HG02623 (cell line): ENCODE data around the gene ZNF628.
"Not testable (repeated sequence)": the region's sequence is repeated elsewhere in the genome, so short reads cannot be mapped to it uniquely, and the experiment has no call there.

Experiments
- ATAC-seq: cut with Tn5 transposase; IDR thresholded peaks from one replicate; pipeline ENCODE4 v1.9.1; 2021; ENCODE audit warnings: moderate library complexity; ENCODE audit not compliant: unreplicated experiment

ZNF628 gene

DNA sequence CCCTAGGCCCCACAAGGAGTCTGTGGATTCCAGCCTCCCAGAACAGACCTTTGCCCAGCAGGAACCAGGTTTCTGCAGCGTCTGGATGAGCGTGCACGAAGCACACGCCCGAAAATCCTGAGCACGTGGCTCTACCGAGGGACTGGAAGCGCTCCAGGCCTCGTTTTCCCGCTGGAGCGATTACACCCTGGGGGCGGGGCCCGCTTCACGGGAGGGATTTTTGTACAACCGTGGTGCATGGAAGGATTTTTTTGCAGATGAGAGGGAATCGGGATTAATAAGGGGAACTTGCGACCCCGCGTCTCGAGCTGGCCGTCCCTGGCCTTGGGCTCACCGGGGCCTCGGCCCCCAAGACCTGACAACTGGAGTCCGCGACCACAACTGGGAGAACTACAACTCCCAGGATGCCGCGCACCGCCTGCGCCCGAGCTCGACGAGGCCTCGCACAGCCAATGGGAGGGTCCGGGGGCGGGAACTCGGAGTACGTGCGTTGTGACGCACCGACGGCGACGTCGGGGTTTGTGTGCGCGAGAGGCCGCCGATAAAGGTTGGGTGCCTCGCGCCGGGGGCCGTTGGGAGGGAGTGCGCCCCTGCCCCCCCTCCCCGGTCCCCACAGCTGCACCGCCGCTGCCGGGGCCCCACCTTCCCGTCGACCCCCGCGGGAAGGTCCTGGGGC is at the start of gene ZNF628:
Gene ZNF628, plus strand, starts transcription at position 518 of the 676 bp plus-strand sequence. CDS start 3,294 bp downstream, outside the sequence.
- ATAC-seq: peak; percentile 94

DNA sequence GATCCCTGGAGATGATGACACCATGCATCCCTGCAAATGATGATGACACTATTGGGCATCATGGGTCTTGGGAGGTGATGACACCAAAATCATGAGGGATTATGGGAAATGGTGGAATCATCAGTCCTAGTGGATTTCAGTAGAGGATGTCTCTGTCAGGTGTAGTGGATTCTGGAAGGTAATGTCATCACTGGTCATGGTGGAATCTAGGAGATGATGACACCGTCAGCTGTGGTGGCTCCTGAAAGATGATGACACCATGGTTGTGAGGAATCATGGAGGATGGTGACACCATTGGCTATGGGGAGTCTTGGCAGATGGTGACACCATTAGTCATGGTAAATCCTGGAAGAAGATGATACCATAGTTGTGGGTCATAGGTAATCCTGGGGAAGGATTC is 45.2 kb upstream of the ZNF628 start:
- no peak for ATAC-seq

DNA sequence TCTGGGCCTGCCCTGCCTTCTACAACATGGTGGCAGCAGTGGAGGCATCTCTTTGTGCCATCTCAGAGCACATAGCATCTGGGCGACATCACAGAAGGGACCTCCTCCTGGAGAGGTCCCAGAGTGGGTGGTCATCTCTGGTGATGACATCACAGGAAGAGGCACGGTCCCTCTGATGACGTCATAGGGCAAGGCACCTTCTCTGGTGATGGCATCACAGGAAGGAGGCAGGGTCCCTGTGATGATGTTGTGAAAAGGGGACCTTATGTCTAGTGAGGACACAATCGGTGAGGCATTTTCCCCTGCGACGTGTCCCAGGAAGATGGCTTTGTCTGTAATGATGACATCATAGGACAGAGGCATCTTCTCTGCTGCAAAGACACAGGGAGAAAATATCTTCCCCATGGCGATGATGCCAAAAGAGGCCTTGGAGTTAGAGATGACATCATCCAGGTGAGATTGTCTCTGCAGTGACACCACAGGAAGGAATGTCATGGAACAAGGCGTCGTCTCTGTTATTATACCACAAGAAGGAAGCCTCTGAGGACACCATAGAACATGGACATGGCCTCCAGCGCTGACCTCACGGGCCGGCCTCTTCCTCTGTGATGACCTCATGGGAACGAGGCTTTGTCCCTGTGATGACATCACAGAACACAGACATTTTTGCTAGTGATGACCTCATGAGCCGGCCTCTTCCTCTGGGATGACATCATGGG is 44.0 kb upstream of the ZNF628 start:
- no peak for ATAC-seq

DNA sequence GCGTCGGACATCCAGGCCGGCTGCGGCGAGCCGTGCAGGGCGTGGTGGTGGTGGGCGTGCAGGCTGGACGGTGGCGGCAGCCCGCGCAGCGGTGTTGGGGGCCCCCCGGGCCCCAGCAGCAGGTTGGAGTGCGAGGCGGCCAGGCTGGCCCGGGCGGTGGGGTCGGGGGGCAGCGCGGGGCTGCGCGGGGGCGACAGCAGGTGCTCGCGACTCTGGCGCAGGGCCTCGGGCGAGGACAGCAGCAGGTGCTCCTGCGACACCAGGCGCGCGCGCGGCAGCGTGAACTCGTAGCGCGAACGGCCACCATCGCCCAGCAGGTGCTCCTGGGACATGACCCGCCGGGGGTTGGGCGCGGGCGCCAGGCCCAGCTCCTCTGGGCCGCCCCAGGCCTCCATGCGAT is 43.1 kb upstream of the ZNF628 start:
- ATAC-seq: no peak

DNA sequence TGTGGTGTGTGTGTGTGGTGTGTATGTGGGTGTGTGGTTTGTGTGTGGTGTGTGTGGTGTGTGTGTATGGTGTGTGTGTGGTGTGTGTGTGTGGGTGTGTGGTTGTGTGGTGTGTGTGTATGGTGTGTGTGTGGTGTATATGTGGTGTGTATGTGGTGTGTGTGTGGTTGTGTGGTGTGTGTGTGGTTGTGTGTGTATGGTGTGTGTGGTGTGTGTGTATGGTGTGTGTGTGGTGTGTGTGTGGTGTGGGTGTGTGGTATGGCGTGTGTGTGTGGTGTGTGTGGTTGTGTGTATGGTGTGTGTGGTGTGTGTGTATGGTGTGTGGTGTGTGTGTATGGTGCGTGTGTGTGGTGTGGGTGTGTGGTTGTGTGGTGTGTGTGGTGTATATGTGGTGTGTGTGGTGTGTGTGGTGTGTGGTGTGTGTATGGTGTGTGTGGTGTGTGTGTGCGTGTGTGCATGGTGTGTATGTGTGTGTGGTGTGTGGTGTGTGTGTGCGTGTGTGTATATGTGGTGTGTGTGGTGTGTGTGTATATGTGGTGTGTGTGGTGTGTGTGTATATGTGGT is 42.0 kb upstream of the ZNF628 start:
- ATAC-seq: no peak

DNA sequence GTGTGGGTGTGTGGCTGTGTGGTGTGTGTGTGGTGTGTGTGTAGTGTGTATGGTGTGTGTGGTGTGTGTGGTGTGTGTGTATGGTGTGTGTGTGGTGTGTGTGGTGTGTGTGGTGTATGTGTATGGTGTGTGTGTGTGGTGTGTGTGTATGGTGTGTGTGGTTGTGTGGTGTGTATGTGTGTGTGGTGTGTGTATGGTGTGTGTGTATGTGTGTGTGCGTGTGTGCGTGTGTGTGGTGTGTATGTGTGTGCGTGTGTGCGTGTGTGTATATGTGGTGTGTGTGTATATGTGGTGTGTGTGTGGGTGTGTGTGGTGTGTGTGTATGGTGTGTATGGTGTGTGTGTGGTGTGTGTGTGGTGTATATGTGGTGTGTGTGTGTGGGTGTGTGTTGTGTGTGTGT is 41.4 kb upstream of the ZNF628 start:
- no peak for ATAC-seq

DNA sequence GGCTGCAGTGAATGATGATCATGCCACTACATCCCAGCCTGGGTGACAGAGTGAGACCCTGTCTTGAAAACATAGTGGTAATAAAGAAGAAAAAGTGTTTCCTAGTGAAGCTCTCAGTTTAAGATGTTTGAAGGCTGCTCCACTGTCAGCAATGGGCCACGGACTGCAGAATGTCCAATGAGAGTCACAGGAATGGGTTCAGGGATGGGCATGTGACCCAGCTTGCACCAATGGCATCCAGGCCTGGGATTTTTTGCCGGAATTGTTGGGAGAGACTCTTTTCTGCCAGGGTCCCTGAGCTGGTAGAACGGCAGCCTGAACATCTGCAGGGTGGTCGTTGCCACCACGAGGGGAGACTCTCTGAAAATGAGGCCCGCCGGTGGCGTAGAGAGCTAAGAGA is 39.6 kb upstream of the ZNF628 start:
- ATAC-seq: no peak

DNA sequence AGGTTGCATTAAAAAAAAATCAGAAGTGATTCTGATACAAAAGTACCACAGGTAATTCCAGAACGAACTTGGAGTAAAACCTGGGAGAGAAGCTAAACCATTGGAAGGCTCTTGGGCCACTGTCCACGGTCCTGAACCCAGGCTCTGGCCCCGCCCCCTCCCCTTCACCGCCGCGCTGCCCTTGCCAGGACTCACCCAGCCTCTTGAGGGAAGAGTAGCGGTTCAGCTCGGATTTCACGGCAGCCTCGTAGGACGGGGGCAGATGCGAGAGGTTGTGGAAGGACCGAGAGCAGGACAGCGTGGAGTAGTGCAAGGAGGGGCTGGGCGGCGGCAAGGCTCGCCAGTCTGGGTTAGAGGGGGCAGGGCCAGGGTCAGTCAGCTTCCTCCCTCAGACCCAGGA is 39.0 kb upstream of the ZNF628 start:
- ATAC-seq: no peak

DNA sequence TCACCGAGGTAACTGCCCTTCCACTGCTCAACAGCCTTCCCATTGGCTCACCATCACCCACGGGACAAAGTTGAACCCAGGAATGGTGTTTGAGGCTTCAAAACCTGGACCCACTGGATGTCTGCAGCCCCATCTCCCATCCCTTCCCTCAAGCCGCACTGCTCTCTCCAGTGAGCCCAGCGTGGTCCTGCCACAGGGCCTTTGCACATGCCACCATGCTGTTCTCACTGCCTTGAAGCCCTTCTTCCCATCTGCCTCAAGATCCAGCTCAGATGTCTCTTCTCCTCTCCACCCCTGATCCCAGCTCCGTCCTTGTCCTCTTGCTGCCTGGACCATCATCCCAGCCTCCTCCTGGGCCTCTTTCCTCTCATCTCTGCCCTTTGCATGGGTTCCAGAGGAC is 37.4 kb upstream of the ZNF628 start:
- ATAC-seq: no peak

DNA sequence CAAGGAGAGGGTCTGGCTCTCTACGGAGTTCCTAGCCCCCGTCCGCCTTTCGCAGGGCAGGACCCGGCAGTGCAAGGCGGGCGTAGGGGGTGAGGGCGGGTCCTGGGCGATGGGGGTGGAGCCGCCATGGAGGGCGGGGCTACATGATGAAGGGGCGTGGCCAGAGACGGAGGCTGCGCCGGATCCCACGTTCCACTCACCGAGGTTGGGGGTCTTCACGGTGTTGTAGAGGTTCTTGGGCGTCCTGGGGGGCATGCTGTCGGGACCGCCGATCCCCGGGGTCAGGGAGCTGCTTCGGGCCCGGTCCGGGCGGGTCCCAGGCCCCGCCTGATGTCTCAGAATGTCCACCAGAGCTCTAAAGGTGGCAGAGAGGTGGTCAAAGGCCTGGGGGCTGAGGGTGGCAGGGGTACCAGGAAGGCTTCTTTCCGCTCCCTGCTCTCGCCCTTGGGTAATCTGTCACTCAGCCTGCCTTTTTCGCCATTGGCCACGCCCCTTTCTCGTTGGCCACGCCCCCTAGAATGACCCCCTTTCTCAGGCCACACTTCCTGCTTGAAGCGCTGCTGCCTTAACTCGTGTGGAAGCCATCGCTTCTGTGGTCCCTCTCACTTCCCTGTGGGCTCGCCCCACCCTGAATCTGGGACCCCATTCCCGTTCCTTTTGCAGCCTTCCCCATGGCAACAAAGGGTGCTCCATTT is 35.9 kb upstream of the ZNF628 start:
- no peak for ATAC-seq

DNA sequence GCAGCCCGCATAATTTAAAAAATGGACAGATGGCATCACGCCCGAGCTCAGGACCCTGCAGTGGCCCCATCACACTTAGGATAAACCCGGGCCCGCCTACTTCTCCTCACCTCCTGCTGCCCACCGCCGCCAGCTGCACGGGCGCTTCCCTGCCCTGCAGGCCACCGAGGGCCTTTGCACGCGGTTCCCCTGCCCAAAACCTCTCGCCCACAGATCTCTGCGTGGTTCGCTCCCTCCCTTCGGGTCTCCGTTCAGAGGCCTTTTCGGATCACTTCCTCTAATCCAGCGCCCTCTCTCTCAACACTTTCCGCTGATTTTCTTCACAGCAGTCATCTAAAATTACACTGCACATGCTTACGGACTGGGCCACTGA is 35.1 kb upstream of the ZNF628 start:
- ATAC-seq: no peak

DNA sequence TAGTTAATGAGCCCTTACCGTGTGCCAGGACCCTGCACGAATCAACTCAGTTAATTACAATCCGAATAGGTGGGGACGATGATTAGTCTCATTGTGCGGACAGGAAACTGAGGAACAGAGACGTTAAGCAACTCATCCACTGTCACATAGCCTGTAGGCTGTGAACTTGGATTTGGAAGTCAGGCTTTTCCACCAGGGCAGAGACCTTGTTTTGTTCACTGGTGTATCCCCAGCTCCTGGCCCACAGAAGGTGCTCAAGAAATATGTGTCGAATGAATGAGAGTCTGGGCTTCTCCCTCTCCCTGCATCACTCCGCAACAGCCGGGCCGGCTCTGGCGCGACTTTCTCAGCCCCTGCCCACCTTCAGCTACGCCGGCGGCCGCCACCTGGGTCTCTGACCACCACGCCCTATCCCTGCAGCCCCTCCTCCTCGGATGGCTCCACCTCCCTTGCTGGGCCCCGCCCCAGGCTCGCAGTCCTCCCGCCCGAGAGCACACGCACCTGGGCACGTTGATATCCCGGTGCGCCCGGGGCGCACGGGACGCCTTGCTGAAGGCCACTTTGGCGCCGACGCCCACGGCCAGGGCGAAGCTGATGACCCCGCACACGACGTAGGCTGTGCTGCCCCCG is 34.6 kb upstream of the ZNF628 start:
- no peak for ATAC-seq

DNA sequence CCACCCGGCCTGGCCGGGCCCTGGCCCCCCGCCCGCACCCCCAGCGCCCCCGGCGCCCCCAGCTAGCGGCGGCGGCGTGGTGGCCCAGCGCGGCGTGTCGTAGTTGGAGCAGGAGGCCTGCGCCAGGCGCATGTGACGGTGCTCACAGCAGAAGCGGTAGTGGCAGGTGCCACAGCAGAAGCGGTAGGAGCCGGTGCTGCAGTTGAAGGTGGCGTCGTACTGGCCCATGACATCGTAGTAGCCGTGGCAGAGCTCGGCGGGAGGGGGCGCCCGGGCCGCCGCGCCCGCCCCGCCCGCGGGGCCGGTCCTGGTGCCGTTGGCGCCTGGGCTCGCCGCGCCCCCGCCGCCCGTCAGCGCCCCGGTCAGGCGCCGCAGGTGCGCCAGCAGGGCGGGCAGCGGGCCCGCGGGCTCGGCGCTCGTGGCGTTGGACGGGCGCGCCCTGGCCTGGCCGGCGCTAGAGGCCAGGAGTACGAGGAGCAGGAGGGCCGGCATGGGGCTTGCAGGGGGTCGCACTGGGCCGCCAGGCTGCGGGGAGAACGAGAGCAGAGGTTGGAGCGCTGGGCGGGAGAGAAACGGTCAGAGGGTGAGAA is 34.0 kb upstream of the ZNF628 start:
- ATAC-seq: no peak

DNA sequence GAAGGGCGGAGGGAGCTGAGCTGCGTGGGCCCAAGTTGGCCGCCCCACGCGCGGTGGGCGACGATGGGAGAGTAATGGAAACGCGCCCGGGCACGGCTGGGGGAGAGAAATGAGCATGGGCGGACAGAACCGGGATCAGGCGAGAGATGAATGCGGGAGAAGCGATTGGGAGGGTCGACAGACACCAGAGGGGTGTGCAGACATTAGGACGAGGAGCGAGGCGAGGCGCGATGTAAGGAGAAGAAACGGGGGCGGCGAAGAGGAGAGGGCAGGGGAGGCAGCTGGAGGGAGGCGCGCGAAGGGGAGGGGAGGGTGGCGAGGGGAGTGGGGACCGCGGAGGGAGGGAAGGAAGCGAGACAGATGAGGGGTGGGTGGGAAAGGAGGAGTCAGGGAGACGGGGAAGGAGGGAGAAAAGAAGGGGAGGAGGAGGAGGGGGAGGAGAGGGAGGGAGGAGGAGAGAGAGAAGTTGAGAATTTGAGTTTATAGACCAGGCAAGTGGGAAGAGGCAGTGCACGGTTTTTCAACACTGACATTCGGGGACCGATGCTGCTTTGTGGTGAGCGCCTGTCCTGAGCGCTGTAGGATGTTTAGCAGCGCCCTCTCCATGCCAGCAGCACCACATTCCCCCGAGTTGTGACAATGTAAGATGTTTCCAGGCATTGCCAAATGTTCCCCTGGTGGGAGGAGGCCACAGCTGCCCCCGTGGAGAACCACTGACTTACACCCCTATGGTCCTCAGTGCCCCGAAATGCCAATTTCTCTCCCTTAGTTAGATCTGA is 33.2 kb upstream of the ZNF628 start, which contains the start of gene SHISA7:
Gene SHISA7, minus strand, starts transcription at position 256 of the 779 bp plus-strand sequence. CDS start 437 bp downstream, outside the sequence.
- ATAC-seq: no peak

DNA sequence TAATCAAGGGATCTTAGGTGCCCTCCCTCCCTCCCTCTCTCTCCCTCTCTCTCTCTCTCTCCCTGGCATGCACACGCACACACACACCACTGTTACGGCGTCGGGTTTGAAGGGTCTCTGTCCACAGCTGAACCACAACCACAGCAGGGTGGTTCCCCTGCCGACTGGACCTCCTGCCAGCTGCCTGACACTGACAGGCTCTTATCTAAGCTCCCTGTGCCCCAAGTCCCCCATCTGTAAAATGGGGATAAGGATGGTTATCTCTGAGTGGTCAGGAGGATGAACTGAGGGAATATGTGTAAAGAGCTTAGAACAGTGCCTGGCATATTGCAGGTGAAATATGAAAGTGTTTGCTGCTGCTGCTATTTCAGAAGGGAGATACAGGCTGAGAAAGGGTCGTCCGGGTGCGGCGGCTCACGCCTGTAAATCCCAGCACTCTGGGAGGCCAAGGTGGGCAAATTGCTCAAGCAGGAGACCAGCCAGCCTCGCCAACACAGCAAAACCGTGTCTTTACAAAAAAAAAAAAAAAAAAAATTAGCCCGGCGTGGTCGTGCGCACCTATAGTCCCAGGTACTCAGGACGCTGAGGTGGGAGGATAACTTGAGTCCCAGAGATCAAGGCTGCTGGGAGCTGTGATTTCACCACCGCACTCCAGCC is 32.5 kb upstream of the ZNF628 start:
- ATAC-seq: no peak

DNA sequence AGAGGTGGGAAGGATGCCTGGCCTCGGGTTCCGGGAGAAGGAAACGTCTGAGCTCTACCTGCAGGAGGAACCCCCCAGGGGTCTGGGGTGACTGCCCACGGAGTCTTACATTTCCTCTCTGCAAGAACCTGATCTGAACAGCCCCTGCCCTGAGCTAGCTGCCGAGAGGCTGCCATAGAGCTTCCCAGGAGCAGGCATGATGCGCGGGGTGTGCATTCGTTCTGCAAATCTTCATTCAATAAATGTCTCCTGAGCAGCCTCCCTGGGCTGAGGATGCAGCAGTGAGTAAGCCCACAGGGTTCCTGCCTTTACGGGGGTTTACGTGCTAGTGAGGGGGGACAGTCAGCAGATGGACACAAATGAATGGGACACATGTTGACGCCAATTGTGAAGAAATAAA is 31.8 kb upstream of the ZNF628 start:
- ATAC-seq: no peak

DNA sequence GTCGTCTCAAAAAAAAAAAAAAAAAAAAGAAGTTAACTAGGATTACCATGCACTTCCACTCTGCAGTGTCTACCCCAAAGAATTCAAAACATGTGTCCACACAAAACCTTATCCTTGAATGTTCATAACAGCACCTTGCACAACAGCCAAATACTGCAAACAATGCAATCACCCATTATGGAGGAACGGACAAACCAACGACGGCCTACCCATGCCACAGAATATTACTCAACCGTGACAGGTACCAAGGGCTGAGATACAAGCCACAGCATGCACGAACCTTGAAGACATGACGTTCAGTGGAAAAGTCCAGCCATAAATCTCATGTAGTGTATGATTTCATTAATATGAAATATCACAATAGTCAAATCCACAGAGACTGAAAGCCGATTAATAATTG is 30.4 kb upstream of the ZNF628 start:
- no peak for ATAC-seq

DNA sequence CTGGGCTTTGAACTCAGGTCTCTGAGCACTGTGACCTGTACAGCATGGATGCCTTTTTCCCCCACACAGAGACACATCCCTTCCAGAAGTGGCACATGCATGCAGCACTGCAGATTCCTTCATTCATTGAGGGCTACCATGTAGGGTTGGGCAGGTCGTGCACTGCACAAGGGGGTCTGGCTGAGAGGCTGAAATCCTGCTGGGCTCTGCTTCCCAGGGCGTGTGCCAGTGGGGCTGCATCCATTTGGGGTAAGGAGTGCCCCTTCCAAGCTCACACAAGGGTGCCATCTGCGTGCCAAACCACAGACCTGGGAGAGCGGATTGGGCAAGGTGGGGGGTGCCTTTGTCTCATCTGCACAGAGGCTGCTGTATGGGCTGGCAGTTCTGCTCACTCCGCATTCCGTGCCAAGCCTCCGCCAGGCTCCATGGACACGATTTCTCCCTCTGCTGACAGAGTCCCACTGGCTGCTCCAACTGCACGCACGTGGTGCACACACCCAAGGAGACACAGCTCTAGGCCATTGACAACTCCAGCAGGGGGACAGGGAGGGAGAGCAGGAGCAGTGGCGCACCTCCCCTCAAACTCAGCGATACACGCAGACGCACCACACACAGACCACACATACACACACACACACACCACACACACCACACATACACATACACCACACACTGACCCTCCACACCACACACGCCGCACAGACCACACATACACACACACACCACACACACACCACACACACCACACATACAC is 28.8 kb upstream of the ZNF628 start:
- no peak for ATAC-seq

DNA sequence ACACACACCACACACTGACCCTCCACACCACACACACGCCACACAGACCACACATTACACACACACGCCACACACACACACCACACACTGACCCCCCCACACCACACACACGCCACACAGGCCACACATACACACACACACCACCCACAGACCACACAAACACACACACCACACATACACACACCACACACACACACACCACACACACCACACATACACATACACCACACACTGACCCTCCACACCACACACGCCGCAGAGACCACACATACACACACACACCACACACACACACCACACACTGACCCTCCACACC is 28.3 kb upstream of the ZNF628 start:
- not testable (repeated sequence) for ATAC-seq
